ENCODE measurements around the gene LPAR1.
A peak's percentile ranks its signal among the peaks of the same experiment; 100 is the strongest.

GRCh38 chr9:110954822-110955291 lies 83.4 kb downstream of the LPAR1 start:
- TF ChIP-seq TAF1 (IDR thresholded peaks at IDR 0.05; ENCODE audit: low read depth, low read length), result no peak
- TF ChIP-seq POLR2A (IDR thresholded peaks at IDR 0.05; ENCODE audit: low read depth, low read length), result no peak
- no peak for TF ChIP-seq PAX5 (IDR thresholded peaks at IDR 0.05; ENCODE audit: insufficient read depth, low read length, severe bottlenecking)
- TF ChIP-seq POLR2AphosphoS5 (IDR thresholded peaks at IDR 0.05; ENCODE audit: low read depth, low read length), result no peak
- TF ChIP-seq SPI1 (IDR thresholded peaks at IDR 0.05; ENCODE audit: low read depth, low read length), result peak; percentile 80
- TF ChIP-seq POU2F2 (IDR thresholded peaks at IDR 0.05; ENCODE audit: low read depth, low read length), result no peak

Measured in GM12891 (cell line).